GM12892 (cell line): ENCODE data around the gene SGTA.

Source experiments
- DNase-seq: peaks from one replicate; pipeline ENCODE4 v3.0.0; 2011; ENCODE audit not compliant: insufficient read length
- FAIRE-seq: peaks from 2 replicates; lab custom pipeline; 2011; peaks lifted over from hg19 to GRCh38; lab: Jason Lieb, UNC
- POLR2A ChIP-seq: IDR thresholded peaks from 2 replicates; pipeline ENCODE4 v1.6.1; 2011; ENCODE audit warnings: low read depth, low read length, control low read depth
- POLR2AphosphoS5 ChIP-seq: IDR thresholded peaks from 2 replicates; pipeline ENCODE4 v1.6.1; 2011; ENCODE audit warnings: low read depth, low read length, control low read depth
- TAF1 ChIP-seq: IDR thresholded peaks from 2 replicates; pipeline ENCODE4 v1.6.1; 2011; ENCODE audit warnings: low read depth, mild to moderate bottlenecking, control low read depth, low read length, borderline replicate concordance

Gene SGTA

GRCh38 chr19:2788237-2788636, 5.2 kb upstream of the SGTA start:
- no peak for FAIRE-seq
- TF ChIP-seq TAF1 (no peak), POLR2A (no peak), POLR2AphosphoS5 (no peak)

GRCh38 chr19:2787115-2787514, 4.0 kb upstream of the SGTA start:
- TF ChIP-seq POLR2AphosphoS5: no peak
- DNase-seq (no peak), FAIRE-seq (no peak)

More at GRCh38 chr19:2788237-2788636, 5.2 kb upstream of the SGTA start:
- no peak for DNase-seq

- TF ChIP-seq TAF1 (peak; percentile 73), POLR2A (peak; percentile 89), POLR2AphosphoS5 (peak; percentile 80)
- DNase-seq: peak; percentile 91
- peak; percentile 90 for FAIRE-seq
Measured at GRCh38 chr19:2785244-2785997, 2.3 kb upstream of the SGTA start, which contains the start of gene THOP1. THOP1 (plus strand) TSS chr19:2785503; CDS start chr19:2785663, 160 bp downstream.

DNA sequence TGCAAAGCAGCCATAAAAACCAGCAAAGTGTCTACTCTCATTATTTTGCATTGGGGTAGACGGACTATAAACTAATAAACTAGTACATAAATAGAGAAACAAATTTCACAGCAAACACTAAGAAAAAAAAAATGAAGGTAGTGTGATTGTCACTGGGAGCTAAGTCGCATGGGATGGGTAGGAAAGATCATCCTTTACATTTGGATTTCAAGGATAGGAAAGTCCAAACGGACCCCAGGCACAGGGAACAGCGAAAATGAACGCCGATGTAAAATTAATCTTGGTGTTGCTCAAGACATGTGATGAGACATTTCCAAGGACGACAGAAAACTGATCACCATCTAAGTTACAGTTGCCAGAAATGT, 690 bp upstream of the SGTA start:
- FAIRE-seq: no peak
- no peak for DNase-seq
- no peak for TF ChIP-seq POLR2A
- no peak for TF ChIP-seq POLR2AphosphoS5
- no peak for TF ChIP-seq TAF1

- FAIRE-seq: peak; percentile 62
- TF ChIP-seq TAF1 (no peak), POLR2AphosphoS5 (no peak), POLR2A (no peak)
- DNase-seq: no peak
Measured at GRCh38 chr19:2782329-2782935, 641 bp downstream of the SGTA start.

- no peak for FAIRE-seq
- DNase-seq: no peak
- TF ChIP-seq TAF1 (no peak), POLR2AphosphoS5 (no peak), POLR2A (no peak)
Measured at GRCh38 chr19:2780284-2780683, 2.8 kb downstream of the SGTA start.

DNA sequence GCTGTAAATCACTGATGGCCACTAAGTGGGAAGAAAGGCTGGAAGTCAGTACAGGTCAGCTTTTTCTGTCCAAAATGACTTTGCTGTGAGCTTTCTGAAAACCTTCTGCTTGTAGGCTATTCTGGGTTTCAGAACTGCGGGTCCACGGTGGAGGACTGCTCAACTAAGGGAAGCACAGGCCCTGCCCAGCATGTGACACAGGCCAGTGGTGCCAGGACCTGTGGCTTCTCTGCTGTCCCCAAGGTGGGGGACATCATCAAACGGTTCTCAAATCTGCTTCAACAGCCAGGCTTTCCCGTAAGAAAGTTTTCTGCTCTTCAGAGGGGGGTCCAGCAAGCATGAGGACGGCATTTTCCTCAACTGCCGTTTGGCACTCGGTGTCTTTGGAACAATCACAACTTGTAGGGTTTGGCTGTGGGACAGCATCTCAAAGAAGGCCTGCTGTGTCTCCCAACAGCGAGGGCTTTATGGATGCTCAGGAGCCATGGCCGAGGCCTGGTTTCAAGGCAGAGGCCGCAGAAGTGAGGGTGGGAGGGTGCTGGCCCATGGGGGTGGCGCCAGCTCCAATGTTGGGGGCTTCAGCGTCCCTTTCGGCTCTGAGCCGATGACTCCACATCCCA, 3.8 kb downstream of the SGTA start:
- DNase-seq (no peak), FAIRE-seq (no peak)
- TF ChIP-seq POLR2AphosphoS5 (no peak), TAF1 (no peak), POLR2A (no peak)

GRCh38 chr19:2777952-2778683, 5.0 kb downstream of the SGTA start:
- DNase-seq (no peak), FAIRE-seq (no peak)
- TF ChIP-seq POLR2A: no peak

- no peak for TF ChIP-seq POLR2AphosphoS5
- no peak for TF ChIP-seq POLR2A
- TF ChIP-seq TAF1: no peak
- DNase-seq: no peak
- no peak for FAIRE-seq
Measured at GRCh38 chr19:2775556-2776430, 7.3 kb downstream of the SGTA start.

- no peak for FAIRE-seq
- DNase-seq: no peak
- TF ChIP-seq POLR2A (no peak), TAF1 (no peak), POLR2AphosphoS5 (no peak)
Measured at GRCh38 chr19:2774953-2775555, 8.0 kb downstream of the SGTA start.

- DNase-seq (no peak), FAIRE-seq (no peak)
- TF ChIP-seq TAF1: no peak
- no peak for TF ChIP-seq POLR2AphosphoS5
- TF ChIP-seq POLR2A: no peak
Measured at GRCh38 chr19:2774083-2774679, 8.9 kb downstream of the SGTA start.
